SK-N-SH (cell line): ENCODE data around the gene HOXB5.

Experiments used
- GABPA ChIP-seq: IDR thresholded peaks from 2 replicates; pipeline ENCODE4 v1.4.0; 2012; ENCODE audit warnings: low read depth, mild to moderate bottlenecking
- JUND ChIP-seq: IDR thresholded peaks from 2 replicates; pipeline ENCODE4 v1.4.0; 2012
- MXI1 ChIP-seq: IDR thresholded peaks from 2 replicates; pipeline ENCODE4 v1.6.1; 2012; ENCODE audit warnings: mild to moderate bottlenecking, low read depth, low read length, improper control_type of control experiment
- NFIC ChIP-seq: IDR thresholded peaks from 2 replicates; pipeline ENCODE4 v1.4.0; 2012; ENCODE audit warnings: borderline replicate concordance
- ZBTB33 ChIP-seq: IDR thresholded peaks from 2 replicates; pipeline ENCODE4 v1.4.0; 2012; ENCODE audit warnings: low read depth, borderline replicate concordance
- TF ChIP-seq, protein P1 (sequence below): fragments of 200-600 bp; sonication (generic); IDR thresholded peaks from 2 replicates; pipeline ENCODE4 v1.6.1; 2017; ENCODE audit warnings: antibody characterized with exemption, mild to moderate bottlenecking, moderate library complexity
- TF ChIP-seq, protein P2 (sequence below): IDR thresholded peaks from 2 replicates; pipeline ENCODE4; 2012
- TF ChIP-seq, protein P3 (sequence below): IDR thresholded peaks from 2 replicates; pipeline ENCODE4 v1.6.1; 2012; ENCODE audit warnings: mild to moderate bottlenecking, low read depth, low read length, moderate library complexity

- TF ChIP-seq, protein P1, sequence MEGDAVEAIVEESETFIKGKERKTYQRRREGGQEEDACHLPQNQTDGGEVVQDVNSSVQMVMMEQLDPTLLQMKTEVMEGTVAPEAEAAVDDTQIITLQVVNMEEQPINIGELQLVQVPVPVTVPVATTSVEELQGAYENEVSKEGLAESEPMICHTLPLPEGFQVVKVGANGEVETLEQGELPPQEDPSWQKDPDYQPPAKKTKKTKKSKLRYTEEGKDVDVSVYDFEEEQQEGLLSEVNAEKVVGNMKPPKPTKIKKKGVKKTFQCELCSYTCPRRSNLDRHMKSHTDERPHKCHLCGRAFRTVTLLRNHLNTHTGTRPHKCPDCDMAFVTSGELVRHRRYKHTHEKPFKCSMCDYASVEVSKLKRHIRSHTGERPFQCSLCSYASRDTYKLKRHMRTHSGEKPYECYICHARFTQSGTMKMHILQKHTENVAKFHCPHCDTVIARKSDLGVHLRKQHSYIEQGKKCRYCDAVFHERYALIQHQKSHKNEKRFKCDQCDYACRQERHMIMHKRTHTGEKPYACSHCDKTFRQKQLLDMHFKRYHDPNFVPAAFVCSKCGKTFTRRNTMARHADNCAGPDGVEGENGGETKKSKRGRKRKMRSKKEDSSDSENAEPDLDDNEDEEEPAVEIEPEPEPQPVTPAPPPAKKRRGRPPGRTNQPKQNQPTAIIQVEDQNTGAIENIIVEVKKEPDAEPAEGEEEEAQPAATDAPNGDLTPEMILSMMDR = no peak
- TF ChIP-seq GABPA (no peak), JUND (no peak), ZBTB33 (no peak), MXI1 (no peak), NFIC (no peak)
- TF ChIP-seq, protein P2, sequence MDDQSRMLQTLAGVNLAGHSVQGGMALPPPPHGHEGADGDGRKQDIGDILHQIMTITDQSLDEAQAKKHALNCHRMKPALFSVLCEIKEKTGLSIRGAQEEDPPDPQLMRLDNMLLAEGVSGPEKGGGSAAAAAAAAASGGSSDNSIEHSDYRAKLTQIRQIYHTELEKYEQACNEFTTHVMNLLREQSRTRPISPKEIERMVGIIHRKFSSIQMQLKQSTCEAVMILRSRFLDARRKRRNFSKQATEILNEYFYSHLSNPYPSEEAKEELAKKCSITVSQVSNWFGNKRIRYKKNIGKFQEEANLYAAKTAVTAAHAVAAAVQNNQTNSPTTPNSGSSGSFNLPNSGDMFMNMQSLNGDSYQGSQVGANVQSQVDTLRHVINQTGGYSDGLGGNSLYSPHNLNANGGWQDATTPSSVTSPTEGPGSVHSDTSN = no peak
- TF ChIP-seq, protein P3, sequence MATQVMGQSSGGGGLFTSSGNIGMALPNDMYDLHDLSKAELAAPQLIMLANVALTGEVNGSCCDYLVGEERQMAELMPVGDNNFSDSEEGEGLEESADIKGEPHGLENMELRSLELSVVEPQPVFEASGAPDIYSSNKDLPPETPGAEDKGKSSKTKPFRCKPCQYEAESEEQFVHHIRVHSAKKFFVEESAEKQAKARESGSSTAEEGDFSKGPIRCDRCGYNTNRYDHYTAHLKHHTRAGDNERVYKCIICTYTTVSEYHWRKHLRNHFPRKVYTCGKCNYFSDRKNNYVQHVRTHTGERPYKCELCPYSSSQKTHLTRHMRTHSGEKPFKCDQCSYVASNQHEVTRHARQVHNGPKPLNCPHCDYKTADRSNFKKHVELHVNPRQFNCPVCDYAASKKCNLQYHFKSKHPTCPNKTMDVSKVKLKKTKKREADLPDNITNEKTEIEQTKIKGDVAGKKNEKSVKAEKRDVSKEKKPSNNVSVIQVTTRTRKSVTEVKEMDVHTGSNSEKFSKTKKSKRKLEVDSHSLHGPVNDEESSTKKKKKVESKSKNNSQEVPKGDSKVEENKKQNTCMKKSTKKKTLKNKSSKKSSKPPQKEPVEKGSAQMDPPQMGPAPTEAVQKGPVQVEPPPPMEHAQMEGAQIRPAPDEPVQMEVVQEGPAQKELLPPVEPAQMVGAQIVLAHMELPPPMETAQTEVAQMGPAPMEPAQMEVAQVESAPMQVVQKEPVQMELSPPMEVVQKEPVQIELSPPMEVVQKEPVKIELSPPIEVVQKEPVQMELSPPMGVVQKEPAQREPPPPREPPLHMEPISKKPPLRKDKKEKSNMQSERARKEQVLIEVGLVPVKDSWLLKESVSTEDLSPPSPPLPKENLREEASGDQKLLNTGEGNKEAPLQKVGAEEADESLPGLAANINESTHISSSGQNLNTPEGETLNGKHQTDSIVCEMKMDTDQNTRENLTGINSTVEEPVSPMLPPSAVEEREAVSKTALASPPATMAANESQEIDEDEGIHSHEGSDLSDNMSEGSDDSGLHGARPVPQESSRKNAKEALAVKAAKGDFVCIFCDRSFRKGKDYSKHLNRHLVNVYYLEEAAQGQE = no peak
These were observed 50.9 kb downstream of the HOXB5 start for GRCh38 chr17:48542698-48543106.
